Inferior parietal cortex (tissue), 1 donor: ENCODE measurements around the gene BHLHE40.

Experiments used
- DNase-seq: peaks from one replicate; pipeline ENCODE4 v3.0.0-alpha.2; 2016; ENCODE audit errors: extremely low spot score

BHLHE40 gene

DNA sequence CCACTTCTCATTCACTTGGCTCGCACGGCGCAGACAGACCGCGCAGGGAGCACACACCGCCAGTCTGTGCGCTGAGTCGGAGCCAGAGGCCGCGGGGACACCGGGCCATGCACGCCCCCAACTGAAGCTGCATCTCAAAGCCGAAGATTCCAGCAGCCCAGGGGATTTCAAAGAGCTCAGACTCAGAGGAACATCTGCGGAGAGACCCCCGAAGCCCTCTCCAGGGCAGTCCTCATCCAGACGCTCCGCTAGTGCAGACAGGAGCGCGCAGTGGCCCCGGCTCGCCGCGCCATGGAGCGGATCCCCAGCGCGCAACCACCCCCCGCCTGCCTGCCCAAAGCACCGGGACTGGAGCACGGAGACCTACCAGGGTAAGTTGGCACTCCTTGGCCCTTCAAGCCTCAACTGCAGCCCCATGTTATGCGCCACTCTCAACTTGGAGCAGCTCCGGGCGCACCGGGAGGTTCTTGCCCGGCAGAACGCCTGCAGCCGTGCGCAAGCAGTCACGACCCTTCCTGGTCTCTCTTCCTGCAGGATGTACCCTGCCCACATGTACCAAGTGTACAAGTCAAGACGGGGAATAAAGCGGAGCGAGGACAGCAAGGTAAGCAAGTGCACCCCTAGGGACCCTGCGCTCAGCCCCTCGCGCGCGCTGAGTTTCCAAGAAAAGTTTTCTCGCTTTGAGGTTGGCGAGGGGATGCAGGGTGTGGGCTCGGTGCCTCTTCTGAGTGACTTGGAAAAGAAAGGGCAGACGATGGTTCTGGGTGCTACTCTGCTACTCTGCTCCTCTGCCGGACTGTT, at the start of gene BHLHE40:
Gene BHLHE40 (plus strand): TSS at position 10 of the 801 bp plus-strand sequence. CDS start 282 bp downstream, at position 292.
- DNase-seq = peak; percentile 66

DNA sequence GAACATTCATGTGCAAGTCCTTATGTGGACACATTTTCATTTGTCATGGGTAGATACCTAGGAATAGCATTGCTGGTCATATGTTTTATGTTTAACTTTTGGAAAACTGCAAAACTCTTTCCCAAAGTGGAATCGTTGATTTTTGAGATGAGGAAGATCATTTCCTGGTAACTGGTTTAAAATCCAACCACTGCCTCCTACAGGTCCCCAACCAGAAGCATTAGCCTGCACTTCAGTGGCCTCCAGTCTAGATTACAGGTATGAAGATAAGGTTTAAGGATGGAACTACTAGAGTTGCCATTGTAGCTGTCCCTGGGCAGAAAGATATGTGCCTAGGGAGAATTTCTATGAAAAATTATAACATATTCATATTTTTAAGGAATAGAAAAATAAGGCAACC, 48.7 kb upstream of the BHLHE40 start:
- DNase-seq = no peak

- DNase-seq = no peak
These were observed 45.2 kb upstream of the BHLHE40 start for GRCh38 chr3:4934050-4934449.

DNA sequence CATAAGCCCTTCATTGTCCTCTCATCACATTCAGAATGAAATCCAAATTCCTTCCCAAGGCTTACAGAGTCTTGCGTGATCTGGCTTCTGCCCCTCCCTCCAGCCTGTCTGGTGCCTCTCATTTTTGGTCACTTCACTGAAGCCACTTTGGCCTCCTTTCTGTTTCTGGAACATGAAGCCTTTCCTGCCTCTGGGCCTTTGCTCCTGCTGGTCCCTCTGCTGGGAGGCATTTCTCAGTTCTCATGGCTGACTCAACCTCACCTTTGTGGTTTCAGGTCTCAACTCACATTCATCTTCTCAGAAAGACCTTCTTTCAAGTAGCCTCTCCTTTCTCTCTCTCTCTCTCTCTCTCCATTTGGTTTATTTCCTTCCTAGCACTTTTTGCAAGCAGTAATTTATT, 43.9 kb upstream of the BHLHE40 start:
- no peak for DNase-seq

- DNase-seq = no peak
These were observed 42.1 kb upstream of the BHLHE40 start for GRCh38 chr3:4936982-4937614.

GRCh38 chr3:4938281-4938982, 40.8 kb upstream of the BHLHE40 start:
- no peak for DNase-seq

DNA sequence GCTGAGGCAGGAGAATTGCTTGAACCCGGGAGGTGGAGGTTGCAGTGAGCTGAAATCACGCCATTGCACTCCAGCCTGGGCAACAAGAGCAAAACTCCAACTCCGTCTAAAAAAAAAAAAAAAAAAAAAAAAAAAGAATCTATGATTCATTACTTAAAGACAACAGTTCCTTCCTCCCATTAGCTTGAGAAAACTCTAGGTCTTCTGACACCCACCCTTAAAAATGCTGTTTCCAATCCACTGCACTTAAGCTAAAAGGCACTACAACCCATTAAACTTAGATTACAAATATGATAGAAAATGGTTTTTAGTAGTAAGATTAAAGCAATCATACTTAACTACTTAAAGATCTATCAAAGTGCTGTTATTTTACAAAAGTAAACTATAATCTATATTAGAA, 40.0 kb upstream of the BHLHE40 start:
- no peak for DNase-seq

DNA sequence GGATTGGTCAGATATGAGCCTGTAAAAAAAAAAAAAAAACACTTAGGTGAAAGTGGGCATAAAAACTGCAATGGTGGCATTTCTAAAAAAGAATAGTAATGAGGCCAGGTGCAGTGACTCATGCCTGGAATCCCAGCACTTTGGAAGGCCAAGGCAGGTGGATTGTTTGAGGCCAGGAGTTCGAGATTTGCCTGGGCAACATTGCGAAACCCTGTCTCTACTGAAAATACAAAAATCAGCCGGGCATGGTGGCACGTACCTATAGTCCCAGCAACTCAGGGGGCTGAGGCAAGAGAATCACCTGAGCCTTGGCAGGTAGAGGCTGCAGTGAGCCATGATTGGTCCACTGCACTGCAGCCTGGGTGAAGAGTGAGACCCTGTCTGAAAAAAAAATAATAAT, 38.3 kb upstream of the BHLHE40 start:
- DNase-seq = no peak

- no peak for DNase-seq
These were observed 35.7 kb upstream of the BHLHE40 start for GRCh38 chr3:4943549-4943948.

- no peak for DNase-seq
These were observed 33.9 kb upstream of the BHLHE40 start for GRCh38 chr3:4945324-4945723.

DNA sequence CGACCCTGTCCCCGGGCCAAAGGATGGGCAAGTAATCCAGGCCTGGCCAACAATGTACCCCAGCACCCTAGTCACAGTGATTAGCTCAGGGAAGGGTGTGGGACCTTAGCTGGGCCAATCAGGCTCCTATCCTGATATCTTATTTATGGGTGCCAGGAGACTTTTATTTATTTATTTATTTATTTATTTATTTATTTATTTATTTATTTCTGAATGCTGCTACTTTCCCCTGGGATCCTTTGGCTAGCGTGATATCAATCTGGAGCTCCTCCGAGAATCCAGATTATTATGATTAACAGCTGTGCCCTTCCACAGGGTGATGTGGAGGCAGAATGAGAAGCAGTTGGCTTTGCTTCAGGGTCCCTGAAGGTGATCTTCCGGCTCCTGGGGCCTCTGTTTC, 32.2 kb upstream of the BHLHE40 start:
- no peak for DNase-seq

DNA sequence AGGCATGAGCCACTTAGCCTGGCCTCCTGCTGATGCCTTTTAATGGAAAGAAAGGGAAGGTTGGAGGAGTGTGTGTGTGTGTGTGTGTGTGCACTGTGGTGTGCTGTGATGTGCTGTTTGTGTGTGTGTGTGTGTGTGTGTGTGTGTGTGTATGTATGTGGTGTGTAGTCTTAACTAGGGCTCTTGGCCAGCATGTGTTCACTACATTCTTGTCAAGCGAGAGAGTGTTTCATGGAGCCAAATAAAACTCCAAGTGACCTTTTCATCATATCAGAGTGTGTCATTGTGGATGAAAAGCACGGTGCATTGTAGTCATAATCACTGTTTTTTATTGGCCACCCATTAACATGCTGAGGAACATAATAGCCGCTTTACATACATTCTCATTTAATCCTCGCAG, 30.8 kb upstream of the BHLHE40 start:
- no peak for DNase-seq

DNA sequence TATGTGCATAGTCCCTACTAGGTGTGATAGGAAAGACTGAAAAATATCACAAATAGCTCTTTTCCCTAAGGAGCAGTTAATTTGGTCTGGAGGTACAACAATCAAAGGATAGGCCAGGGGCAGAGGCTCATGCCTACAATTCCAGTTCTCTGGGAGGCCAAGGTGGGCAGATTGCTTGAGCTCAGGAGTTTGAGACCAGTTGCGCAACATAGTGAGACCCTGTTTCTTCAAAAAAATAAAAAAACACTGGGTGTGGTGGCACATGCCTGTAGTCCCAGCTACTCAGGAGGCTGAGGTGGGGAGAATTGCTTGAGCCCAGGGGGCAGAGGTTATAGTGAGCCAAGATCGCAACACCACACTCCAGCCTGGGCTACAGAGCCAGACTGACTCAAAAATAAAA, 30.2 kb upstream of the BHLHE40 start:
- no peak for DNase-seq

- DNase-seq = no peak
These were observed 29.6 kb upstream of the BHLHE40 start for GRCh38 chr3:4949659-4950058.

DNA sequence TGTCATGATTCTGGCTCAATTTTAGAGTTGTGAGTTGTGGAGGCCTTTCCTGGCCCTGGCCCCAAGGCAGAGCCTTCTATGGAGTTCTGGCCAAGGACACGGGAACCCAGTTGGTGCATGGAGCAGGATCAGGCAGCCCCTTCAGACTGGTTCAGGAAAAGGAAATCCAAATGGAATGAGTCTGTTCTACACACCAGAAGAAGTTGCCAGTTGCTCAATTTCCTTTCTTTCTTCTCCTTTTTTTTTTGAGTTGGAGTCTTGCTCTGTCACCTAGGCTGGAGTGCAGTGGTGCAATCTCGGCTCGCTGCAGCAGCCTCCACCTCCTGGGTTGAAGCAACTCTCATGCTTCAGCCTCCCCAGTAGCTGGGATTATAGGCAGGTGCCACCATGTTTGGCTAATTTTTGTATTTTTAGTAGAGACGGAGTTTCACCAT, 28.9 kb upstream of the BHLHE40 start:
- DNase-seq = no peak

- no peak for DNase-seq
These were observed 28.3 kb upstream of the BHLHE40 start for GRCh38 chr3:4950948-4951347.

DNA sequence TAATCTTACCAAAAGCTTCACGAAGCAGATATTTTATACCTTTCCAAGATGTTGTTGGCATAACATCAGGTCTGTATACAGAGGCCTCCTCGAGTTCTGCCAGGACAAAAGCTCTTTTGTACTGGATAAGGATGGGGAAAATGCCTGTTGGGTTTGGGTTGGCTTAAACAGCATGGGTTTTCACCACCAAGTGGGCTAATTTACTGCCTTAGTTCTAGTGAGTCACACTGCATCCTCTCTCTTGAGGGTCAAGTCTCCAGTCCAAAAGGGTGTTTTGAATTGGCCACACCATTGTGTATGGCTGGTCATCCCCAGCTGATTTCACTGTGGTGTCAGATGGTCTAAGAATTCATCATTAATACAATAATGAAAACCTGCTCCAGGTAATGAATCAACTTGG, 26.1 kb upstream of the BHLHE40 start:
- DNase-seq = no peak

GRCh38 chr3:4954256-4955000, 24.8 kb upstream of the BHLHE40 start:
- DNase-seq = no peak

DNA sequence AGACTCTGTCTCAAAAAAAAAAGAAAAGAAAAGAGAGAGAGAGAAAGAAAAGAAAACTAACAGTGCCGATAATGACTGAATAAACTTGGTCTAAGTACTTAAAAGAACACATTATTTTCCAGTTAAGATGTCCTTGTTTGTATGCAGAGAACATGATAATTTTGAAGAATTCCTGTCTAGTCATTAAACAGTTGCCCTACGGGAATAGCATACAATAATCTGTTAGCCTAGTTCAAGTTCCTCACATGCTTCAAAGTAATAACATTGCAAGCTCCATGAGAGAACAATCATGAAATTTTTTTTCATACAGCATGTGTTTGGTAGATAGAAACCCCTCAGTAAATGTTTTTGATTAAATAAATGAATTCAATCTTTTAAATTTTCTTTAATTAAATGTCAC, 23.1 kb upstream of the BHLHE40 start:
- DNase-seq = no peak

- no peak for DNase-seq
These were observed 22.5 kb upstream of the BHLHE40 start for GRCh38 chr3:4956738-4957137.

DNA sequence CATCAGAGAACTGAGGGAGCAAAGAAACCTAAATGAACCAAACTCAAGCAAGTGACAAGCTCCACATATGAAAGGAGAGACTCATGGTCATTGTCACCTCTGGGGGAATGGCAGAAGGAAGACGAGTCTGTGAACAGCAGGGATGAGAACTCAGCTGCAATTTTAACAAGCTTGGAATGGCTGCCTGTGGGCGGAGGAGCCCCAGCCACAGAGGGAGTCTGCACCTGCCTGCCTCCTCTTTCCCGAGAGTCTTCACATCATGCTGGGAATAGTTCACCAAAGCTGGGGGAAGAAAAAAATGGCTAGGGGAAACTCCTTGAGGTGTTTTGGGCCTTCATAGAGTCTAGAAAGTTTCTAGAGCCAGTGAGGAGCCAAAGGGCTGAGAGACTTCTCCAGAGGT, 21.3 kb upstream of the BHLHE40 start:
- no peak for DNase-seq

DNA sequence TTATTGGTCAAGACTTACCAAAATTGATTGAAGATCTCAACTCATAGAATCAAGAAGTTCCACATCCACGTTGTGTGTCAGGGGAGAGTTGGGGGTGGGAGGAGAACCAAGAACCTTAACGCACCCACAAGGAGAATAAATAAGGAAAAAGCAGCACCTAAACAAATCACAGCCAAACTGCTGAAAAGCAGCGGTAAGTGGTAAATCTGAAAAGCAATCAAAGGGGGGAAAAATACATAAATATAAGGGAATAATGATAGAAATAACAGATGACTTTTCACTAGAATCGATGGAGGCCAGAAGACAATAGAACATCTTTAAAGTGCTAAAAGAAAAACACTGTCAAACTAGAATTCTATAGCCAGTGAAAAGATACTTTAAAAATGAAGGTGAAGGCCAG, 20.1 kb upstream of the BHLHE40 start:
- DNase-seq = no peak
